Measurements from ENCODE around the gene KANK2. TPM values are rescaled to one million over a fixed set of nuclear protein-coding genes. Genes with fewer than 3 reads are reported as not detected.

Gene KANK2
- total RNA-seq, 1 experiment from 2014 or later = 98.4 TPM

Other genes with a start within 250 kb of the KANK2 start
- gene SMARCA4, start 236.5 kb downstream of the KANK2 start, total RNA-seq (2014; rRNA removed; shearing (Covaris generic)) = 120 and 121 TPM in 2 replicates
- 51.6 and 57.0 TPM in 2 replicates for gene LDLR, start 108.1 kb downstream of the KANK2 start, total RNA-seq (2014; rRNA removed; shearing (Covaris generic))
- gene SPC24, start 41.8 kb downstream of the KANK2 start, total RNA-seq (2014; rRNA removed; shearing (Covaris generic)) = 61.3 and 70.3 TPM in 2 replicates
- not detected in 2 replicates for gene ANGPTL8, start 42.1 kb upstream of the KANK2 start, total RNA-seq (2014; rRNA removed; shearing (Covaris generic))
- gene DOCK6, start 65.0 kb upstream of the KANK2 start, total RNA-seq (2014; rRNA removed; shearing (Covaris generic)) = 15.2 and 18.3 TPM in 2 replicates
- not detected in 2 replicates for gene TSPAN16, start 98.6 kb upstream of the KANK2 start, total RNA-seq (2014; rRNA removed; shearing (Covaris generic))
- gene RAB3D, start 142.1 kb upstream of the KANK2 start, total RNA-seq (2014; rRNA removed; shearing (Covaris generic)) = 0.58 and 0.83 TPM in 2 replicates
- gene TMEM205, start 148.7 kb upstream of the KANK2 start, total RNA-seq (2014; rRNA removed; shearing (Covaris generic)) = 38.8 and 39.5 TPM in 2 replicates
- not detected in 2 replicates for gene CCDC159, start 149.0 kb upstream of the KANK2 start, total RNA-seq (2014; rRNA removed; shearing (Covaris generic))
- 0.10 and 0.59 TPM in 2 replicates for gene PLPPR2, start 157.9 kb upstream of the KANK2 start, total RNA-seq (2014; rRNA removed; shearing (Covaris generic))
- gene SWSAP1, start 177.1 kb upstream of the KANK2 start, total RNA-seq (2014; rRNA removed; shearing (Covaris generic)) = 1.2 and 2.4 TPM in 2 replicates
- 8.4 and 9.9 TPM in 2 replicates for gene EPOR, start 186.8 kb upstream of the KANK2 start, total RNA-seq (2014; rRNA removed; shearing (Covaris generic))
- not detected in 2 replicates for gene RGL3, start 221.8 kb upstream of the KANK2 start, total RNA-seq (2014; rRNA removed; shearing (Covaris generic))
- gene ODAD3, start 237.6 kb upstream of the KANK2 start, total RNA-seq (2014; rRNA removed; shearing (Covaris generic)) = 0.18 and 0.22 TPM in 2 replicates
- 136 and 164 TPM in 2 replicates for gene PRKCSH, start 238.1 kb upstream of the KANK2 start, total RNA-seq (2014; rRNA removed; shearing (Covaris generic))